Endothelial cell of umbilical vein (primary cell): ENCODE results near the gene TEAD4.

Source experiments
- CTCF ChIP-seq, 2 donors: IDR thresholded peaks; 1 replicate in 1 of 2; 2 replicates in 1 of 2; pipeline ENCODE4 v1.5.1; 2011; ENCODE audit warnings: low read length in 2 of 2, mild to moderate bottlenecking in 2 of 2, moderate library complexity in 2 of 2, control low read depth in 1 of 2, inconsistent platforms in 1 of 2, low read depth in 1 of 2; ENCODE audit not compliant: insufficient read depth in 1 of 2; ENCODE audit errors: extremely low read depth in 1 of 2
- EZH2 ChIP-seq: IDR thresholded peaks from 2 replicates; pipeline ENCODE4 v1.6.1; 2012; ENCODE audit warnings: borderline replicate concordance, low read depth, mild to moderate bottlenecking, moderate library complexity, low read length, inconsistent platforms; ENCODE audit not compliant: severe bottlenecking
- GATA2 ChIP-seq: IDR thresholded peaks from 2 replicates; pipeline ENCODE4 v1.7.0; 2011; ENCODE audit warnings: low read depth, mild to moderate bottlenecking, moderate library complexity, mixed read lengths, low read length; ENCODE audit not compliant: insufficient read length, insufficient read depth
- JUN ChIP-seq: IDR thresholded peaks from 2 replicates; pipeline ENCODE4 v1.6.1; 2011; ENCODE audit warnings: borderline replicate concordance, low read depth; ENCODE audit not compliant: insufficient read length, insufficient read depth
- POLR2A ChIP-seq: IDR thresholded peaks from 2 replicates; pipeline ENCODE4 v1.6.1; 2012; ENCODE audit warnings: low read depth, mild to moderate bottlenecking, control low read depth, low read length

GRCh38 chr12:3044141-3044630 is 85.0 kb downstream of the TEAD4 start:
- no peak for TF ChIP-seq CTCF (IDR thresholded peaks at IDR 0.05; ENCODE audit: extremely low read depth in 1 of 2, insufficient read depth in 1 of 2, low read depth in 1 of 2, low read length in 2 of 2)
- no peak for TF ChIP-seq POLR2A
- TF ChIP-seq JUN = no peak
- no peak for TF ChIP-seq EZH2
- no peak for TF ChIP-seq GATA2
